Fibroblast of skin of left biceps (primary cell): Measurements from ENCODE around the gene MECP2.
"Not testable (repeated sequence)": the region's sequence is repeated elsewhere in the genome, so short reads cannot be mapped to it uniquely, and the experiment has no call there.

ENCODE experiments used
- DNase-seq, 2 experiments: peaks; one replicate each; pipeline ENCODE4 v3.0.0-alpha.2; 2013; ENCODE audit warnings: low read depth in 2 of 2

The MECP2 gene

GRCh38 chrX:153993079-153993478 is 104.4 kb downstream of the MECP2 start:
- no peak for DNase-seq

DNA sequence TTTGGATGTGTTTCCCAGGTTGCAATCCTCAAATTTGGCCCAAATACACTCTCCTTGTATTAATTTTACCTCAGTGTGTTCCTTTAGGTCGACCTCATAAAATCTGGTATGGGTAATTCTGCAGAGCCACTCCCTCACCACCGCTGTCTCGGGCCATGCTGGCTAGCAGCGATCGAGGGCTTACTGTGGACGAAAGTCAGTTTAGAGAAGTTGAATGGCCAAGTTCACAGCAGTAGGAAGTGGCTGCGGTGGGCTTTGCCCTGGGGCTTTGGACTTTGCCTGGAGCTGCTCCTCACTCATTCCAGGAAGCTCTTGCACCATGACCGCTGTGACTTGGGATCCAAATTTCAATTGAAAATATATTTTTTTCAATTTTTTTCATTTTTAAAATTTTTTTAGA is 105.3 kb downstream of the MECP2 start:
- no peak for DNase-seq

DNA sequence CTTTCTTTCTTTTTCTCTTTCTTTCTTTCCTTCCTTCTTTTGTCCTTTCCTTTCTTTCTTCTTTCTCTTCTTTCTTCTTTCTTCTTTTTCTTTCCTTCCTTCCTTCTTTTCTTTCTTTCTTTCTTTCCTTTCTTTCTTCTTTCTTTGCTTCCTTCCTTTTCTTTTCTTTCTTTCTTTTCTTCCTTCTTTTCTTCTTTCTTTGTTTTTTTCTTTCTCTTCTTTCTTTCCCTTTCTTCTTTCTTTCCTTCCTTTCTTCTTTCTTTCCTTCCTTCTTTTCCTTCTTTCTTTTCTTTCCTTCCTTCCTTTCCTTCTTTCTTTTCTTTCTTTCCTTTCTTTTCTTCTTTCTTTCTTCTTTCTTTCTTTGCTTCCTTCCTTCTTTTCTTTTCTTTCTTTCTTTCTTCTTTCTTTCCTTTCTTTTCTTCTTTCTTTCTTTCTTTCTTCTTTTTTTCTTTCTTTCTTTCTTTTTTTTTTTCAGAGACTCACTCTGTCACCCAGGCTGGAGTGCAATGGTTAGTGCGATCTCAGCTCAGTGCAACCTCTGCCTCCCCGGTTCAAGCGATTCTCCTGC is 106.4 kb downstream of the MECP2 start:
- DNase-seq = no peak

DNA sequence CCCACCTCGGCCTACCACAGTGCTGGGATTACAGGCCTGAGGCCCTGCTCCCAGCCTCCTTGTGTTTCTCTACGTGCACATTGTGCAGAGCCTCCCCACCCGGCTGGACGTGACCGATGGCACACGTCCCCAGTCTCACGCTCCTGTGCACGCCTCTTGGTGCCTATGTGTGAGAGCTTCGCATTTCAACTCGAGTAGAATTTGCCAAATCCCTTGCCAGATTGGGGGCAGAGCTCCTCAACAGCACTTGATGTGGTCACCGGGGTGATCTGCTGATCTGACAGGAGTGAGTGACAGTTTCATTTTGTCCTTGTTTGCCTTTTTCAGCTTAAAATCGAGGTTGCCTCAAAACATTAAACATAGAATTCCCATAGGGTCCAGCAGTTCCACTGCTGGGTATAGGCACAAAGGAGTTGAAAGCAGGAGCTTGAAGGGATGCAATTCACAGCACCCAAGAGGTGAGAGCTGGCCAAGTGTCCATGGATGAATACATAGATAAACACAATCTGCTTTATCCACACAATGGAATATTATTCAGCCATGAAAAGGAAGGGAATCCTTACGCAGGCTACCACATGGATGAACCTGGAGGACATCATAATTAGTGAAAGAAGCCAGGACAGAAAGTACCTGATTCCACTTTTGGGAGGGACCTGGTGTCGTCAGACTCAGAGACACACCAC is 107.4 kb downstream of the MECP2 start:
- DNase-seq = no peak

DNA sequence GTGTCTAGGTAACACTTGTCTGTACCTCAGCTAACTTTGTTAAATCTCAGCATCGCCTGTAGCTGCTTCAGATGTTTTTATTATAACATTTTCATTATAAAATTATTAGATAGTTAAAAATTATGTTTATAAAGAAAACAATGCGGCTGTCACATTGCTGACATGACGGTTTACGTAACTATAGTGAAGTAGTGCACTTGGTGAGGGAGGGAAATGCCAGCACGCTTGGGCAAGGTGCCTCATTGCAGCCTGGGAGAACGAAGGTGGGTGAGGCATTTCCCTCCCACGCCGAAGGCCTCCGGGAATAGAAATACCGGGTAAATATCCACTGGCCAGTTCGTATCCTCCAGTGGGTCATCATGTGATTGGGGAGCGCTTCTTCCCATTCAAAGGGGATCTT is 109.0 kb downstream of the MECP2 start:
- no peak for DNase-seq

DNA sequence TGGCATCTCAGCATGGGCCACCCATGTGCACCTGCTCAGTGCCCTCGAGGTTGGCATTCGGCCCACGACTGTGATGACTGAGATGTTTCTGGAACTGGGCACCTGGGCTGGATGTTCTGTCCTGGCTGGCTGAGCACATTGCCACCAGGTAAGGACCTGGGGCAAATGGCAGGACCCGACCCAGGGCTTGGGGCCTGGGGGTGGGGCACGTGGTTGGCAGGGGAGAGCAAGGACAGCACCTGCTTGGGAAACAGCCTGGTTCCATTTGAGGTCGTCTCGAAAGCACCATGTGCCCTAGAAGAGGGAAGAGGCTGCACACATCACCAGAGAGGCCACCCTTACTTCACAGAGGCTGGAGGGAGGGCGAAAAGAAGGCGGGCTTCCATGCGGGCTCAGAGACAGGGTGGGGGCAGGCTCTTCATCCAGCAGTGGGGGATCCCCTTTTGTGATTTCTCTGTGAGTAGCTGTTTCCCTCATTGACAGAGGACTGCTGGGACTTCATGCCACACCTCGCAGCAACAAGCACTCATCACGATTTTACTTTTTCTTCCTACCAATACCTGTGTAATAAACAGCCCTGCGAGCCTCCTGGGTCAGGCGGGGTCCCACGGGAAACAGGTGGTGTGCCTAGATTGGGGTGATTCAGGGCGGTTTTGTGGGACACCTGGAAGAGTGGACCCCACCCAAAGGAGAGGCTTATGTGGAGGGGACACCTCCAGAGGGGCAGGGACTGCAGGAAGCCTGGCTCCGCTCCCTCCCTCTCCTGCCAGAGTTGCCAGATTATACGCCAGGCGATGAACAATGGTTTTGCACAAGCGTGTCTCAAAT is 113.0 kb downstream of the MECP2 start:
- DNase-seq = no peak

DNA sequence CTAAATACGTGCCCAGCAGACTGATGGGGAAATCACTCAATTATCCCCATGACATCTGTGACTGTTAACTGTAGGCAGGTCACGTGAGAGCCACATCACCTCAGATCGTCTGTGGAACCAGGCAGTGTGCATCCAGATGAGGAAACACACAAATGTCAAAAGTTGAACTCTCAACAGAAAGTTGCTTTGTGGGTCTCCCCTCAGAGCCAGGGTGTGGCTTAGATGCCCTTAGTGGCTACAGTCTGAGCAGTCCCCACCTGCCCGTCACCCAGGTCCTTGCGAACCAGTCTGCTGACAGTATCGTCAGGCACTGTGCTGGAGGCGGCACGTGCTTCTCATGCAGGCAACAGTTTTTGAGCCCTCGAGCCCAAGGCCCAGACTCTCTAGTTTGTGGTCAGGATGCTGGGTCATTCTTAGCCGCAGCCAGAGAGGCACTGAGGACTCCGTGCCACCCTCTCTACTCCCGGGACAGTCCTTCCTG is 114.2 kb downstream of the MECP2 start:
- DNase-seq = no peak

DNA sequence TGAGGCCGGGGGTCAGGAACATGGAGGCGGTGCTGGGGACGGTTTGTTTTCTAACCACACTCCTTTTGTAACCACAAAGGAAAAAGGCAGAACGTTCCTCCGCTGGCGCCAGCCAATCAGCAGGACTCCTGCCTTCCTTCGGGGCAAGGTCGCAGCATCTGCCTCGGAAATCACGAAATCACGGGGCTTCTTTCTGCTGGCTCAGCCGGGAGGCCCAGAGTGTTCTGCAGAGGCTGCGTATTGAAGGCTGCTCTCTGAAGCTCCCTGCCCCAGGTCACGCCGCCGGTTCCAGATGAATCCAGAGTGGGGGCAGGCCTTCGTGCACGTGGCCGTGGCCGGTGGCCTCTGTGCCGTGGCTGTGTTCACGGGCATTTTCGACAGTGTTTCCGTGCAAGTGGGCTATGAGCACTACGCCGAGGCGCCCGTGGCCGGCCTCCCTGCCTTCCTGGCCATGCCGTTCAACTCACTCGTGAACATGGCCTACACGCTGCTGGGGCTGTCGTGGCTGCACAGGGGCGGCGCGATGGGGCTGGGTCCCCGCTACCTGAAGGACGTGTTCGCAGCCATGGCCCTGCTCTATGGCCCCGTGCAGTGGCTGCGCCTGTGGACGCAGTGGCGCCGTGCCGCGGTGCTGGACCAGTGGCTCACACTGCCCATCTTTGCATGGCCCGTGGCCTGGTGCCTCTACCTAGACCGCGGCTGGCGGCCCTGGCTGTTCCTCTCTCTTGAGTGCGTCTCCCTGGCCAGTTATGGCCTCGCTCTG is 115.6 kb downstream of the MECP2 start:
- DNase-seq = no peak

DNA sequence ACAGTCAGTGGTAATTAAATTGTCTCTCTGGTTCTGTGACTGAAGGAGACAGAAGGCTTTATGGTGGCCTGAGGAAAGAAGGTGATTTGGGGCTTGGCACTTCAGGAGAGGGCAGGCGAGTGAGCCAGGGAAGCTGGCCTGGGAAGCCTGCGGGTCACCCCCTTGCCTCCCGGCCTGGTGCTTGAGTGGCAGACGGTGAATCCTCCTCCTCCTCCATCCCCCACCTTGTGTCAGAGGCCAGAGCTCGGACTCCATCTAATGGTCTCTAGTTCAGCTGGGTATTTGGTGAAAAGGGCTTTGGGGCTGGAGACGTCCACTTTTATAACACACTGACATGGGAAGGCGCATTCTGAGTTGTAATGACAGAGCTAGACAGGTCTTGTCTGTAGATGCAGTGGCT is 116.3 kb downstream of the MECP2 start:
- no peak for DNase-seq

- DNase-seq = not testable (repeated sequence)
Measured at GRCh38 chrX:153980394-153980793, 117.1 kb downstream of the MECP2 start.

DNA sequence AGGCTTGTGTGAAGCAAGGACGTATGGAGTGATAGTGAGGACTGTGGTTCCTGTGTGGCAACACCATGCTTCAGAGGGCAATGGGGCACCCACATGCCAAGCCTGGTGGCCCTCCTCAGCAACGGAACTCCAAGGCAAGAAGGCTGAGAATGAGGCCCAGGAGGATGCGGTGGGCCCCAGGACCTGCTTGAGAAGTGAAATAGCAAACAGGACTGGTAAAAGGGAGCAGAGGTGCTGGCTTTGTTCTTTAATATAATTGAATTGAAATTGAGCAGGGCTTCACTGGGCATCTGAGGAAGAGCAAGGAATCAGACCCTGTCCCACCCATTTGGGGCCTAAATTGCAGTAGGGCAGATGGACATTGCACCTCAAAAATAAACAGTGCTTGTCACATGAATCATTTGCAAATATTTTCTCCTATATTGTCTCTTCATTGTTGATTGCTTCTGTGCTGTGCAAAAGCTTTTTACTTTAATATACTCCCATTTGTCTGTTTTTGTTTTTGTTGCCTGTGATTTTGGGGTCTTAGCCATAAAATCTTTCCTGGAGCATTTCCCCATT is 122.7 kb downstream of the MECP2 start:
- DNase-seq = no peak

GRCh38 chrX:153974003-153974725 is 123.4 kb downstream of the MECP2 start:
- no peak for DNase-seq

- no peak for DNase-seq
Measured at GRCh38 chrX:153973127-153974002, 124.2 kb downstream of the MECP2 start.

DNA sequence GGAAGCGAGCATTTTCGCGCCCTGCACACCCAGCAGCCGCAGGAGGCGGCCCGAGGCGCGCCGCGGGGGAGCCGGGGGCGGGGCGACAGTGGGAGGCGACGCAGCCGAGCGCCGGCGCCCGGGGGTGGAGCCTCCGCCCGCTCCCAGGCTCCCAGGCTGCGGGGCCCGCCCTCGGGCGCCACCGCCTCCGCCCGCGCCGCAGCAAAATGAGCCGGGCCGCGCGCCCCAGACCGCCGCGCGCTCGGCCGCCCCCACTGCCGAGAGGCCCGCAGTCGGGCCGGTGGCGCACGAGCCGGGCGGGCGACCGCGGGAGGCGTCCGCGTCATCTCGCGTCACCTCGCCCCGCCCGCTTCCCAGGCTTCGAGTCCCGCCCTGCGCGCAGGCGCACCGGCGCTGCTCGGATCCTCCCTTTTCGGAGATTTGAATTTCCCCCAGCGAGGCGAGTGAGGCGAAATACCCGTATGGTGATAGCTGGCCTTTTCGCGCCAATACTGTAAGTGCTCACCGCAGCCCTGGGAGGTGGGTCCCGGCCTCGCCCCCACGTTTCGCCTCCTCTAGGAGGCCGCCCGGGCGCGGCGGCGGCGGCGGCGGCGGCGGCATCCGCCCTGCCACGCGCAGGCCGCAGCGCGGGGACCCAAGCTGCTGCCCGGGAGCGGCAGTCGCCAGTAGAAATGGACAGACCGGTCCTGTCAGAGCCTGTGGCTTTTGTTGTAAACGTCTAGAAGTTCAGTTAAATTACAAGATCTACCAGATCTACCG is 125.0 kb downstream of the MECP2 start, which contains the start of gene TMEM187:
Gene TMEM187, plus strand, starts transcription at position 387 of the 759 bp plus-strand sequence. CDS start 9,309 bp downstream, outside the sequence.
- DNase-seq = peak; percentile 67 to 69
